H9 (cell line): ENCODE data around the gene NOP9. TPM values are rescaled to one million over a fixed set of nuclear protein-coding genes. Genes with fewer than 3 reads are reported as not detected.

Experiments used
- DNase-seq: peaks from one replicate; pipeline ENCODE4 v3.0.0-alpha.2; 2017
- H2AFZ ChIP-seq: one replicate; pipeline ENCODE4 v1.6.1; 2013; ENCODE audit warnings: mild to moderate bottlenecking, low read length, control low read depth, moderate library complexity
- H2AK5ac ChIP-seq: 2 replicates; pipeline ENCODE4 v1.6.1; 2013; ENCODE audit warnings: low read length, control low read depth, mixed read lengths; ENCODE audit not compliant: insufficient read length
- H2BK120ac ChIP-seq: one replicate; pipeline ENCODE4 v1.6.1; 2013; ENCODE audit warnings: low read depth, mild to moderate bottlenecking, low read length, control low read depth, inconsistent platforms; ENCODE audit not compliant: poor library complexity, severe bottlenecking
- H2BK12ac ChIP-seq: 2 replicates; pipeline ENCODE4 v1.6.1; 2013; ENCODE audit warnings: low read length, control low read depth, mixed read lengths, low read depth; ENCODE audit not compliant: insufficient read length
- H2BK15ac ChIP-seq: 2 replicates; pipeline ENCODE4 v1.6.1; 2013; ENCODE audit warnings: low read depth, low read length, control low read depth
- H2BK20ac ChIP-seq: one replicate; pipeline ENCODE4 v1.6.1; 2013; ENCODE audit warnings: low read depth, mild to moderate bottlenecking, low read length, control low read depth, inconsistent platforms; ENCODE audit not compliant: poor library complexity, severe bottlenecking
- H2BK5ac ChIP-seq: 2 replicates; pipeline ENCODE4 v1.6.1; 2013; ENCODE audit warnings: low read length, control low read depth, mixed read lengths; ENCODE audit not compliant: insufficient read length
- H3K14ac ChIP-seq: 2 replicates; pipeline ENCODE4 v1.6.1; 2013; ENCODE audit warnings: low read length, control low read depth; ENCODE audit not compliant: insufficient read depth
- H3K18ac ChIP-seq: 2 replicates; pipeline ENCODE4 v1.6.1; 2013; ENCODE audit warnings: low read depth, mild to moderate bottlenecking, mixed read lengths, low read length, control low read depth; ENCODE audit not compliant: insufficient read length
- H3K23ac ChIP-seq: 2 replicates; pipeline ENCODE4 v1.6.1; 2013; ENCODE audit warnings: low read length, control low read depth, mixed read lengths, low read depth; ENCODE audit not compliant: insufficient read length
- H3K23me2 ChIP-seq: 2 replicates; pipeline ENCODE4 v1.6.1; 2013; ENCODE audit warnings: low read depth, mild to moderate bottlenecking, mixed read lengths, low read length, control low read depth; ENCODE audit not compliant: insufficient read length, poor library complexity, severe bottlenecking
- H3K27ac ChIP-seq: 2 replicates; pipeline ENCODE4 v1.5.1; 2013; ENCODE audit warnings: low read length, control low read depth, mixed read lengths, low read depth; ENCODE audit not compliant: insufficient read length
- H3K27me3 ChIP-seq: 2 replicates; pipeline ENCODE4 v1.6.1; 2013; ENCODE audit warnings: low read length, control low read depth, inconsistent platforms; ENCODE audit not compliant: insufficient read depth
- H3K4ac ChIP-seq: 2 replicates; pipeline ENCODE4 v1.6.1; 2013; ENCODE audit warnings: low read depth, mild to moderate bottlenecking, control low read depth, inconsistent platforms, low read length, moderate library complexity
- H3K4me1 ChIP-seq: 2 replicates; pipeline ENCODE4 v1.6.1; 2013; ENCODE audit warnings: low read length, control low read depth, inconsistent platforms; ENCODE audit not compliant: insufficient read depth
- H3K4me2 ChIP-seq: 2 replicates; pipeline ENCODE4 v1.6.1; 2013; ENCODE audit warnings: low read length, control low read depth, mixed read lengths; ENCODE audit not compliant: insufficient read length, insufficient read depth
- H3K56ac ChIP-seq: 2 replicates; pipeline ENCODE4 v1.6.1; 2013; ENCODE audit warnings: low read depth, mild to moderate bottlenecking, mixed read lengths, low read length, control low read depth; ENCODE audit not compliant: insufficient read length
- H3K79me1 ChIP-seq: 2 replicates; pipeline ENCODE4 v1.6.1; 2013; ENCODE audit warnings: low read depth, mild to moderate bottlenecking, moderate library complexity, low read length, control low read depth, inconsistent platforms; ENCODE audit not compliant: insufficient read depth, poor library complexity, severe bottlenecking
- H3K79me2 ChIP-seq: 2 replicates; pipeline ENCODE4 v1.6.1; 2013; ENCODE audit warnings: low read length, control low read depth, inconsistent platforms; ENCODE audit not compliant: insufficient read depth
- H3K9ac ChIP-seq: 2 replicates; pipeline ENCODE4 v1.6.1; 2013; ENCODE audit warnings: low read length, control low read depth, mixed read lengths; ENCODE audit not compliant: insufficient read length; ENCODE audit errors: extremely low read depth
- H3K9me3 ChIP-seq: one replicate; pipeline ENCODE4 v1.6.1; 2013; ENCODE audit warnings: low read depth, low read length, inconsistent platforms; ENCODE audit not compliant: control insufficient read depth
- H3T11ph ChIP-seq: one replicate; pipeline ENCODE4 v1.6.1; 2013; ENCODE audit warnings: mild to moderate bottlenecking, low read length, control low read depth, inconsistent platforms
- H4K20me1 ChIP-seq: one replicate; pipeline ENCODE4 v1.6.1; 2013; ENCODE audit not compliant: control insufficient read depth, insufficient read length, insufficient read depth
- H4K5ac ChIP-seq: 2 replicates; pipeline ENCODE4 v1.6.1; 2013; ENCODE audit warnings: low read depth, mild to moderate bottlenecking, mixed read lengths, low read length, control low read depth; ENCODE audit not compliant: insufficient read length
- H4K8ac ChIP-seq: replicated peaks from 2 replicates; pipeline ENCODE4 v1.6.1; 2013; ENCODE audit warnings: low read length, control low read depth, mixed read lengths, low read depth; ENCODE audit not compliant: insufficient read length
- H4K91ac ChIP-seq: 2 replicates; pipeline ENCODE4 v1.6.1; 2013; ENCODE audit warnings: low read depth, mild to moderate bottlenecking, moderate library complexity, mixed read lengths, low read length, control low read depth; ENCODE audit not compliant: insufficient read length
- H3K27ac Mint-ChIP-seq, 3 experiments: 2 replicates in 2 of 3; 3 replicates in 1 of 3; pipeline ENCODE4 v1.8.0; 2020 to 2021; ENCODE audit warnings: mixed read lengths in 3 of 3, mild to moderate bottlenecking in 1 of 3, moderate library complexity in 1 of 3
- H3K27me3 Mint-ChIP-seq: 2 replicates; pipeline ENCODE4 v1.8.0; 2021; ENCODE audit warnings: low read depth, mild to moderate bottlenecking, moderate library complexity, mixed read lengths
- H3K36me3 Mint-ChIP-seq, 3 experiments: 2 replicates in 2 of 3; 3 replicates in 1 of 3; pipeline ENCODE4 v1.8.0; 2020 to 2021; ENCODE audit warnings: low read depth in 3 of 3, mixed read lengths in 3 of 3; ENCODE audit not compliant: insufficient read depth in 1 of 3
- H3K4me1 Mint-ChIP-seq, 2 experiments: 2 replicates each; pipeline ENCODE4 v1.8.0; 2020; ENCODE audit warnings: mixed read lengths in 2 of 2
- H3K4me3 Mint-ChIP-seq, 2 experiments: 2 replicates in 1 of 2; 3 replicates in 1 of 2; pipeline ENCODE4 v1.8.0; 2020 to 2021; ENCODE audit warnings: mild to moderate bottlenecking in 2 of 2, mixed read lengths in 2 of 2, moderate library complexity in 1 of 2
- H3K9me3 Mint-ChIP-seq, 2 experiments: 2 replicates in 1 of 2; 3 replicates in 1 of 2; pipeline ENCODE4 v1.8.0; 2020; ENCODE audit warnings: mild to moderate bottlenecking in 2 of 2, mixed read lengths in 2 of 2, moderate library complexity in 1 of 2
- WGBS: extraction: QIAGEN DNeasy Blood & Tissue Kit; methylation state at CpG from one replicate; pipeline ENCODE4 v1.1.7; 2013; ENCODE audit warnings: missing lambda C conversion rate, low lambda C conversion rate, mixed read lengths; ENCODE audit not compliant: insufficient read length; ENCODE audit errors: extremely low coverage; 5-methylcytosine and 5-hydroxymethylcytosine counted together
- total RNA-seq: library from RNA; stranded (reverse); gene quantifications from 2 replicates; pipeline ENCODE4 v1.2.1, GENCODE V29; 2021
- TF ChIP-seq, protein P1 (sequence below): fragments of 200-600 bp; sonication (generic); conservative IDR thresholded peaks from 3 replicates; pipeline ENCODE4 v1.8.0; 2021; ENCODE audit warnings: antibody characterized with exemption, mild to moderate bottlenecking

The NOP9 gene
- total RNA-seq, 1 experiment from 2014 or later, result 34.7 TPM

- no CpG with 5 or more reads among the region's 3 CpGs for WGBS
- no peak overlapping the region for H3K9ac ChIP-seq
- H4K20me1 ChIP-seq, result no peaks in the 10 kb centered on the region
- no peaks in the 10 kb centered on the region for H3K79me1 ChIP-seq
- no peaks in the 10 kb centered on the region for H3K27me3 ChIP-seq
- Mint-ChIP-seq H3K4me1 (peaks cover 12 to 14% of the 10 kb centered on the region in 2 experiments), H3K9me3 (no peaks in the 10 kb centered on the region), H3K4me3 (no peak overlapping the region), H3K36me3 (0 out of 7 replicates have a peak, but pooled peaks cover 0 to 4% (median 0%) of the 10 kb centered on the region in 3 experiments), H3K27ac (no peak overlapping the region), H3K27me3 (no peaks in the 10 kb centered on the region)
- H3K56ac ChIP-seq, result no peak overlapping the region
- H2BK5ac ChIP-seq, result no peak overlapping the region
- TF ChIP-seq, protein P1, sequence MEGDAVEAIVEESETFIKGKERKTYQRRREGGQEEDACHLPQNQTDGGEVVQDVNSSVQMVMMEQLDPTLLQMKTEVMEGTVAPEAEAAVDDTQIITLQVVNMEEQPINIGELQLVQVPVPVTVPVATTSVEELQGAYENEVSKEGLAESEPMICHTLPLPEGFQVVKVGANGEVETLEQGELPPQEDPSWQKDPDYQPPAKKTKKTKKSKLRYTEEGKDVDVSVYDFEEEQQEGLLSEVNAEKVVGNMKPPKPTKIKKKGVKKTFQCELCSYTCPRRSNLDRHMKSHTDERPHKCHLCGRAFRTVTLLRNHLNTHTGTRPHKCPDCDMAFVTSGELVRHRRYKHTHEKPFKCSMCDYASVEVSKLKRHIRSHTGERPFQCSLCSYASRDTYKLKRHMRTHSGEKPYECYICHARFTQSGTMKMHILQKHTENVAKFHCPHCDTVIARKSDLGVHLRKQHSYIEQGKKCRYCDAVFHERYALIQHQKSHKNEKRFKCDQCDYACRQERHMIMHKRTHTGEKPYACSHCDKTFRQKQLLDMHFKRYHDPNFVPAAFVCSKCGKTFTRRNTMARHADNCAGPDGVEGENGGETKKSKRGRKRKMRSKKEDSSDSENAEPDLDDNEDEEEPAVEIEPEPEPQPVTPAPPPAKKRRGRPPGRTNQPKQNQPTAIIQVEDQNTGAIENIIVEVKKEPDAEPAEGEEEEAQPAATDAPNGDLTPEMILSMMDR, result peak; percentile 27; the same call in 1 of the 3 replicates
- no peak overlapping the region for H3K4me2 ChIP-seq
- H3T11ph ChIP-seq, result no peak overlapping the region
- H4K5ac ChIP-seq, result no peak overlapping the region
- H4K91ac ChIP-seq, result no peak overlapping the region
- H2BK12ac ChIP-seq, result no peak overlapping the region
- no peak overlapping the region for H3K18ac ChIP-seq
- H2AK5ac ChIP-seq, result no peak overlapping the region
- H3K14ac ChIP-seq, result no peak overlapping the region
- H3K4ac ChIP-seq, result no peak overlapping the region
- DNase-seq, result no peak
- H2AFZ ChIP-seq, result no peak overlapping the region
- no peak overlapping the region for H2BK15ac ChIP-seq
- no peak overlapping the region for H2BK120ac ChIP-seq
- H3K9me3 ChIP-seq, result no peaks in the 10 kb centered on the region
- H4K8ac ChIP-seq, result no peak overlapping the region
- no peaks in the 10 kb centered on the region for H3K79me2 ChIP-seq
- H3K23ac ChIP-seq, result no peak overlapping the region
- no peak overlapping the region for H2BK20ac ChIP-seq
- H3K23me2 ChIP-seq, result peaks cover 8% of the 10 kb centered on the region
- no peak overlapping the region for H3K27ac ChIP-seq
- H3K4me1 ChIP-seq, result no peaks in the 10 kb centered on the region
Observed at GRCh38 chr14:24273422-24273998, 26.1 kb upstream of the NOP9 start.
